C4-2B (cell line): Measurements from ENCODE around the gene CGB1.

ENCODE experiments used
- CTCF ChIP-seq: fragments of 450-650 bp; conservative IDR thresholded peaks from 2 replicates; pipeline ENCODE4 v1.5.1; 2017; ENCODE audit warnings: mild to moderate bottlenecking
- ZFX ChIP-seq: fragments of 450-650 bp; IDR thresholded peaks from 2 replicates; pipeline ENCODE4 v1.6.1; 2017

- TF ChIP-seq CTCF (no peak), ZFX (no peak)
These were observed 48.4 kb downstream of the CGB1 start for GRCh38 chr19:48988286-48988685.
